CD14-positive monocyte (primary cell): ENCODE data around the gene LDLRAD2. TPM values are rescaled to one million over a fixed set of nuclear protein-coding genes. Genes with fewer than 3 reads are reported as not detected.

Experiments used
- DNase-seq, 3 donors: peaks; one replicate each; pipeline ENCODE4 v3.0.0-alpha.2; 2011 to 2022
- H2AFZ ChIP-seq: 2 replicates; pipeline ENCODE4 v1.6.0; 2012; ENCODE audit warnings: mild to moderate bottlenecking, low read depth, low read length, inconsistent platforms; ENCODE audit not compliant: insufficient read depth, poor library complexity, severe bottlenecking
- H3K27ac ChIP-seq, 2 donors: 1 replicate in 1 of 2; 2 replicates in 1 of 2; pipeline ENCODE4 v1.5.1; 2012 to 2013; ENCODE audit warnings: low read length in 2 of 2, control low read depth in 1 of 2, inconsistent platforms in 1 of 2, low read depth in 1 of 2, mild to moderate bottlenecking in 1 of 2
- H3K27me3 ChIP-seq, 2 donors: one replicate each; pipeline versions ENCODE4 v1.6.0 to v1.6.1; 2011 to 2013; ENCODE audit warnings: low read length in 2 of 2; ENCODE audit not compliant: control insufficient read depth in 2 of 2, insufficient read depth in 2 of 2
- H3K36me3 ChIP-seq, 2 donors: replicated peaks in 1 of 2; 1 replicate in 1 of 2; 2 replicates in 1 of 2; pipeline versions ENCODE4 v1.5.1 to v1.6.1; 2012 to 2013; ENCODE audit warnings: low read length in 2 of 2, control low read depth in 1 of 2, inconsistent platforms in 1 of 2, mild to moderate bottlenecking in 1 of 2; ENCODE audit not compliant: insufficient read depth in 2 of 2, control insufficient read depth in 1 of 2
- H3K4me1 ChIP-seq, 2 donors: 1 replicate in 1 of 2; 2 replicates in 1 of 2; pipeline versions ENCODE4 v1.5.1 to v1.6.1; 2012 to 2013; ENCODE audit warnings: low read length in 2 of 2, control low read depth in 1 of 2, inconsistent platforms in 1 of 2, mild to moderate bottlenecking in 1 of 2, moderate library complexity in 1 of 2; ENCODE audit not compliant: insufficient read depth in 2 of 2, control insufficient read depth in 1 of 2
- H3K4me2 ChIP-seq: replicated peaks from 2 replicates; pipeline ENCODE3; 2012; ENCODE audit warnings: low read length, moderate library complexity, mild to moderate bottlenecking; ENCODE audit not compliant: poor library complexity, severe bottlenecking; ENCODE audit errors: extremely low read depth
- H3K4me3 ChIP-seq, 3 experiments: fragments of 200-600 bp in 1 of 3; sonication (generic) in 1 of 3; replicated peaks in 1 of 3; 1 replicate in 2 of 3; 2 replicates in 1 of 3; pipeline ENCODE4 v1.5.1; 2011 to 2013; ENCODE audit warnings: low read length in 3 of 3, mild to moderate bottlenecking in 3 of 3, control low read depth in 2 of 3, low read depth in 2 of 3, inconsistent platforms in 1 of 3, moderate library complexity in 1 of 3
- H3K79me2 ChIP-seq: 2 replicates; pipeline ENCODE4 v1.6.0; 2012; ENCODE audit warnings: mild to moderate bottlenecking, control low read depth, inconsistent platforms, low read length, moderate library complexity; ENCODE audit not compliant: insufficient read depth
- H3K9ac ChIP-seq: 2 replicates; pipeline ENCODE4 v1.6.0; 2017; ENCODE audit warnings: low read length, mild to moderate bottlenecking; ENCODE audit not compliant: insufficient read depth, poor library complexity, severe bottlenecking
- H3K9me3 ChIP-seq, 2 donors: replicated peaks in 1 of 2; 1 replicate in 1 of 2; 2 replicates in 1 of 2; pipeline versions ENCODE4 v1.5.1 to v1.6.1; 2012 to 2013; ENCODE audit warnings: low read length in 2 of 2, control low read depth in 1 of 2; ENCODE audit not compliant: control insufficient read depth in 1 of 2, insufficient read depth in 1 of 2
- H4K20me1 ChIP-seq: 2 replicates; pipeline ENCODE4 v1.6.0; 2012; ENCODE audit warnings: mild to moderate bottlenecking, low read length, control low read depth, moderate library complexity; ENCODE audit not compliant: insufficient read depth
- H3K27ac Mint-ChIP-seq, 7 donors: one replicate each; pipeline ENCODE4 v1.8.0; 2020; ENCODE audit warnings: mild to moderate bottlenecking in 7 of 7, mixed read lengths in 7 of 7, moderate library complexity in 6 of 7, inconsistent platforms in 2 of 7
- H3K27me3 Mint-ChIP-seq, 3 donors: one replicate each; pipeline ENCODE4 v1.8.0; 2021 to 2022; ENCODE audit warnings: low read depth in 3 of 3, mild to moderate bottlenecking in 3 of 3, mixed read lengths in 3 of 3, moderate library complexity in 3 of 3, inconsistent platforms in 1 of 3
- H3K36me3 Mint-ChIP-seq, 2 donors: one replicate each; pipeline ENCODE4 v1.8.0; 2020; ENCODE audit warnings: mixed read lengths in 2 of 2, inconsistent platforms in 1 of 2, mild to moderate bottlenecking in 1 of 2
- H3K4me1 Mint-ChIP-seq: one replicate; pipeline ENCODE4 v1.8.0; 2020; ENCODE audit warnings: mild to moderate bottlenecking, mixed read lengths
- H3K4me3 Mint-ChIP-seq, 2 donors: one replicate each; pipeline ENCODE4 v1.8.0; 2020; ENCODE audit warnings: mild to moderate bottlenecking in 2 of 2, mixed read lengths in 2 of 2, moderate library complexity in 1 of 2
- H3K9me3 Mint-ChIP-seq, 7 donors: one replicate each; pipeline ENCODE4 v1.8.0; 2020 to 2022; ENCODE audit warnings: mixed read lengths in 7 of 7, mild to moderate bottlenecking in 6 of 7, moderate library complexity in 6 of 7, inconsistent platforms in 2 of 7
- WGBS: methylation state at CpG from one replicate; pipeline ENCODE4 v1.1.5; 2013; ENCODE audit warnings: missing lambda C conversion rate; ENCODE audit not compliant: insufficient coverage; 5-methylcytosine and 5-hydroxymethylcytosine counted together
- intact Hi-C, 2 donors: fragments of 100-400 bp; cut with micrococcal nuclease; formaldehyde crosslinking; loops; one replicate each; pipeline versions ENCODE4 v1.15.0 to v1.15.1; 2023
- polyA plus RNA-seq, 3 donors: library from polyadenylated mRNA; depleted of rRNA in 1 of 3; unstranded in 2 of 3; stranded (reverse) in 1 of 3; fragments of 300-500 nt in 2 of 3; fragments of >200 nt in 1 of 3; fragmentation: Illumina TruSeq in 2 of 3; gene quantifications; 1 replicate in 2 of 3; 2 replicates in 1 of 3; pipeline ENCODE4 v1.2.3, GENCODE V29; 2012 to 2021
- TF ChIP-seq, protein P1 (sequence below): fragments of 200-600 bp; IDR thresholded peaks from one replicate; pipeline ENCODE4 v1.8.0; 2022; ENCODE audit warnings: antibody characterized with exemption, mild to moderate bottlenecking

The LDLRAD2 gene
- polyA plus RNA-seq, 3 donors: 0.63 TPM; not detected in 2

DNA sequence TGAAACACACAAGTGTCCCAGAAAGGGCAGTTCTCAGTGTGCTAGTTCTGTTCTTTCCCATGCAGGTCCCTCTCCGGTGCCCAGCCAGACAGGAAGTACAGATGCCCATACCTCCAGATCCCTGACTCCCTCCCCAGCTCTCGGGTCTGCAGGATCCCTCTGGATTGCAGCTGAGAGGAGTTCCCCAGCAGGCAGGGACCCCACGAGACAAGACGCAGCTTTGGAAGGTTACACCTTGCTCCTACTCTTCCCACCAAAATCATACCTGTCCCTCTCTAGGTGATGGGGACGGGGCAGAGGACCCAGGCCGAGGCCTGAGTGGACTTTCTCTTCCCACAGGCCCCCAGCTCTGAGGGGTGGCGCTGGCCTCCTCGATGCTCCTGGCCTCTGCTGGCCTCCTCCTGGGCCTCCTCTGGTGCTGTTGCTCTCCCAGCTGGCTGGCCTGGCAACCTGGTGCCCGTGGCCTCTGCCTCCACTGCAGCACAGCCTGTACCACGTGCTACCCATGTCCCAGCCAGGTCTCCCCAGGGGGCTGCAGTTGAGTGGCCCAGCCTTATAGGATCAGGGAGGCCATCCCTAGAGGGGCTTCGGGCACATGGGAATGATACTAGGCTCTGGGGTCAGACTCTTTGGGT is 9.4 kb downstream of the LDLRAD2 start:
- no peaks in the 10 kb centered on the region for H3K9me3 Mint-ChIP-seq
- TF ChIP-seq, protein P1, sequence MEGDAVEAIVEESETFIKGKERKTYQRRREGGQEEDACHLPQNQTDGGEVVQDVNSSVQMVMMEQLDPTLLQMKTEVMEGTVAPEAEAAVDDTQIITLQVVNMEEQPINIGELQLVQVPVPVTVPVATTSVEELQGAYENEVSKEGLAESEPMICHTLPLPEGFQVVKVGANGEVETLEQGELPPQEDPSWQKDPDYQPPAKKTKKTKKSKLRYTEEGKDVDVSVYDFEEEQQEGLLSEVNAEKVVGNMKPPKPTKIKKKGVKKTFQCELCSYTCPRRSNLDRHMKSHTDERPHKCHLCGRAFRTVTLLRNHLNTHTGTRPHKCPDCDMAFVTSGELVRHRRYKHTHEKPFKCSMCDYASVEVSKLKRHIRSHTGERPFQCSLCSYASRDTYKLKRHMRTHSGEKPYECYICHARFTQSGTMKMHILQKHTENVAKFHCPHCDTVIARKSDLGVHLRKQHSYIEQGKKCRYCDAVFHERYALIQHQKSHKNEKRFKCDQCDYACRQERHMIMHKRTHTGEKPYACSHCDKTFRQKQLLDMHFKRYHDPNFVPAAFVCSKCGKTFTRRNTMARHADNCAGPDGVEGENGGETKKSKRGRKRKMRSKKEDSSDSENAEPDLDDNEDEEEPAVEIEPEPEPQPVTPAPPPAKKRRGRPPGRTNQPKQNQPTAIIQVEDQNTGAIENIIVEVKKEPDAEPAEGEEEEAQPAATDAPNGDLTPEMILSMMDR: no peak

GRCh38 chr1:21822349-21822748 is 10.3 kb downstream of the LDLRAD2 start:
- Mint-ChIP-seq H3K4me3 (no peak overlapping the region), H3K27me3 (peaks cover 2 to 7% (median 2%) of the 10 kb centered on the region in 3 donors), H3K4me1 (peaks cover 13% of the 10 kb centered on the region), H3K9me3 (no peaks in the 10 kb centered on the region), H3K36me3 (no peaks in the 10 kb centered on the region), H3K27ac (peak overlapping the region in 1 of 7 donors; percentile 74)
- H3K27ac ChIP-seq: no peak overlapping the region
- H3K9me3 ChIP-seq: no peaks in the 10 kb centered on the region
- DNase-seq: no peak
- H3K9ac ChIP-seq: no peak overlapping the region
- no peak overlapping the region for H3K4me3 ChIP-seq
- intact Hi-C loops: no loop called here
- H3K36me3 ChIP-seq: no peaks in the 10 kb centered on the region
- WGBS: 75% methylated on average over 4 of the region's 9 CpGs
- TF ChIP-seq, protein P1: no peak
- H2AFZ ChIP-seq: no peak overlapping the region
- H3K4me2 ChIP-seq: no peak overlapping the region
- H4K20me1 ChIP-seq: no peaks in the 10 kb centered on the region
- peaks cover 16 to 17% of the 10 kb centered on the region in 2 donors for H3K4me1 ChIP-seq
- no peaks in the 10 kb centered on the region for H3K27me3 ChIP-seq
- no peaks in the 10 kb centered on the region for H3K79me2 ChIP-seq

More for the DNA sequence above, 9.4 kb downstream of the LDLRAD2 start:
- peaks cover 18% of the 10 kb centered on the region for H3K4me1 Mint-ChIP-seq
- H3K27ac Mint-ChIP-seq: no peak overlapping the region
- no peak overlapping the region for H3K4me3 Mint-ChIP-seq
- H3K27me3 Mint-ChIP-seq: peaks cover 2 to 7% (median 2%) of the 10 kb centered on the region in 3 donors
- Histone ChIP-seq H3K79me2 (no peaks in the 10 kb centered on the region), H3K27ac (no peak overlapping the region), H3K9ac (no peak overlapping the region), H3K4me2 (no peak overlapping the region), H2AFZ (no peak overlapping the region), H3K27me3 (no peaks in the 10 kb centered on the region), H3K4me3 (no peak overlapping the region), H4K20me1 (no peaks in the 10 kb centered on the region), H3K36me3 (no peaks in the 10 kb centered on the region), H3K9me3 (no peaks in the 10 kb centered on the region), H3K4me1 (peaks cover 17 to 18% of the 10 kb centered on the region in 2 donors)
- 96% methylated on average over 11 of the region's 11 CpGs for WGBS
- intact Hi-C loops: no loop called here
- H3K36me3 Mint-ChIP-seq: peaks cover 0 to 3% of the 10 kb centered on the region in 2 donors
- DNase-seq: no peak
